ENCODE results near the gene DIAPH3. TPM values are rescaled to one million over a fixed set of nuclear protein-coding genes. Genes with fewer than 3 reads are reported as not detected.

The DIAPH3 gene
- total RNA-seq, 1 donor from 2014 or later: 0.32 TPM

- TF ChIP-seq CTCF (IDR thresholded peaks at IDR 0.05): no peak
- no peaks in the 10 kb centered on the region for H3K27me3 ChIP-seq
- H3K27ac ChIP-seq: no peak overlapping the region
- DNase-seq (ENCODE audit: low spot score in 2 of 2): no peak
- intact Hi-C loops (cut with DNase I): no loop called here
- no peak overlapping the region for H3K4me3 ChIP-seq
- peaks cover 0 to 1% of the 10 kb centered on the region in 2 donors for H3K9me3 ChIP-seq
- no peaks in the 10 kb centered on the region for H3K4me1 ChIP-seq
- H3K36me3 ChIP-seq: no peaks in the 10 kb centered on the region
These were observed 11.6 kb downstream of the DIAPH3 start for GRCh38 chr13:60152114-60152513.

GRCh38 chr13:60150538-60150937 is 13.2 kb downstream of the DIAPH3 start:
- intact Hi-C loops (cut with DNase I): no loop called here
- H3K4me3 ChIP-seq: no peak overlapping the region
- H3K9me3 ChIP-seq: no peaks in the 10 kb centered on the region
- no peaks in the 10 kb centered on the region for H3K4me1 ChIP-seq
- no peaks in the 10 kb centered on the region for H3K36me3 ChIP-seq
- DNase-seq (ENCODE audit: low spot score in 2 of 2): no peak
- TF ChIP-seq CTCF (IDR thresholded peaks at IDR 0.05): no peak
- no peaks in the 10 kb centered on the region for H3K27me3 ChIP-seq
- H3K27ac ChIP-seq: no peak overlapping the region

- Histone ChIP-seq H3K36me3 (no peaks in the 10 kb centered on the region), H3K4me3 (no peak overlapping the region), H3K27me3 (no peaks in the 10 kb centered on the region), H3K27ac (no peak overlapping the region), H3K4me1 (no peaks in the 10 kb centered on the region), H3K9me3 (no peaks in the 10 kb centered on the region)
- intact Hi-C loops (cut with DNase I): no loop called here
- no peak for DNase-seq (ENCODE audit: low spot score in 2 of 2)
- TF ChIP-seq CTCF (IDR thresholded peaks at IDR 0.05): no peak
These were observed 14.8 kb downstream of the DIAPH3 start for GRCh38 chr13:60148918-60149317.

GRCh38 chr13:60147361-60147760 is 16.4 kb downstream of the DIAPH3 start:
- intact Hi-C loops (cut with DNase I): no loop called here
- no peaks in the 10 kb centered on the region for H3K27me3 ChIP-seq
- no peaks in the 10 kb centered on the region for H3K9me3 ChIP-seq
- no peaks in the 10 kb centered on the region for H3K4me1 ChIP-seq
- H3K27ac ChIP-seq: no peak overlapping the region
- no peak for TF ChIP-seq CTCF (IDR thresholded peaks at IDR 0.05)
- DNase-seq (ENCODE audit: low spot score in 2 of 2): no peak
- no peak overlapping the region for H3K4me3 ChIP-seq
- no peaks in the 10 kb centered on the region for H3K36me3 ChIP-seq

- intact Hi-C loops (cut with DNase I): no loop called here
- Histone ChIP-seq H3K9me3 (no peaks in the 10 kb centered on the region), H3K4me1 (no peaks in the 10 kb centered on the region), H3K27me3 (no peaks in the 10 kb centered on the region), H3K27ac (no peak overlapping the region), H3K36me3 (no peaks in the 10 kb centered on the region), H3K4me3 (no peak overlapping the region)
- TF ChIP-seq CTCF (IDR thresholded peaks at IDR 0.05): no peak
- DNase-seq (ENCODE audit: low spot score in 2 of 2): no peak
These were observed 17.3 kb downstream of the DIAPH3 start for GRCh38 chr13:60146471-60146870.

- Histone ChIP-seq H3K9me3 (no peaks in the 10 kb centered on the region), H3K27me3 (no peaks in the 10 kb centered on the region), H3K27ac (no peak overlapping the region), H3K4me1 (no peaks in the 10 kb centered on the region), H3K4me3 (no peak overlapping the region), H3K36me3 (no peaks in the 10 kb centered on the region)
- intact Hi-C loops (cut with DNase I): no loop called here
- no peak for DNase-seq (ENCODE audit: low spot score in 2 of 2)
- TF ChIP-seq CTCF (IDR thresholded peaks at IDR 0.05): no peak
These were observed 20.0 kb downstream of the DIAPH3 start for GRCh38 chr13:60143775-60144174.
